Testis (tissue), 2 donors: Measurements from ENCODE around the gene RBM3.

ENCODE experiments used
- POLR2A ChIP-seq: fragments of 450-650 bp; IDR thresholded peaks from one replicate; pipeline ENCODE4 v1.6.1; 2017; ENCODE audit warnings: antibody characterized with exemption, mild to moderate bottlenecking, moderate library complexity
- TF ChIP-seq, protein P1 (sequence below), 3 experiments: fragments of 450-650 bp in 2 of 3; fragments of 200-600 bp in 1 of 3; sonication (generic) in 1 of 3; IDR thresholded peaks; one replicate each; pipeline ENCODE4 v1.5.1; 2016 to 2019; ENCODE audit warnings: antibody characterized with exemption in 3 of 3, mild to moderate bottlenecking in 2 of 3, moderate library complexity in 1 of 3

DNA sequence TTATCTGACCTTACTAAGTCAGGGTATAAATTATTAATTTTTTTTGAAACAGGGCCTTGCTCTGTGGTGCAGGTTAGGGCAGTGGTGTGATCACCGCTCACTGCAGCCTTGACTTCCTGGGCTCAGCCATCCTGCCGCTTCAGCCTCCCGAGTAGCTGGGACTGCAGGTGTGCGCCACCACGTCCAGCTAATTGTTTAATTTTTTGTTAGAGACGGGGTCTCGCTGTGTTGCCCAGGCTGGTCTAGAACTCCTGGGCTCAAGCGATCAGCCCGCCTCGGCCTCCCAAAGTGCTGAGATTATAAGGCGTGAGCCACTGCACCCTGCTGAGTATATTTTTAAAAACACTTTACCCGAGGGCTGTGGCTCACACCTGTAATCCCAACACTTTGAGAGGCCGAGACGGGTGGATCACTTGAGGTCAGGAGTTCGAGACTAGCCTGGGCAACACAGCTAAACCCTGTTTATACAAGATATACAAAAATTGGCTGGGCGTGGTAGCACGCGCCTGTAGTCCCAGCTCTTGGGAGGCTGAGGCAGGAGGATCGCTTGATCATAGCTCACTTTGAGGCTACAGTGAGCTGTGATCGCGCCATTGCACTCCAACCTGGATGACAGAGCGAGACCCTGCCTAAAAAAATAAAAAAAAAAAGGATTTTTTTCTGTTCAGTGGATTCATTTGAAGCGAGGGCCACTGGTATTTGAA, 35.5 kb upstream of the RBM3 start:
- TF ChIP-seq, protein P1, sequence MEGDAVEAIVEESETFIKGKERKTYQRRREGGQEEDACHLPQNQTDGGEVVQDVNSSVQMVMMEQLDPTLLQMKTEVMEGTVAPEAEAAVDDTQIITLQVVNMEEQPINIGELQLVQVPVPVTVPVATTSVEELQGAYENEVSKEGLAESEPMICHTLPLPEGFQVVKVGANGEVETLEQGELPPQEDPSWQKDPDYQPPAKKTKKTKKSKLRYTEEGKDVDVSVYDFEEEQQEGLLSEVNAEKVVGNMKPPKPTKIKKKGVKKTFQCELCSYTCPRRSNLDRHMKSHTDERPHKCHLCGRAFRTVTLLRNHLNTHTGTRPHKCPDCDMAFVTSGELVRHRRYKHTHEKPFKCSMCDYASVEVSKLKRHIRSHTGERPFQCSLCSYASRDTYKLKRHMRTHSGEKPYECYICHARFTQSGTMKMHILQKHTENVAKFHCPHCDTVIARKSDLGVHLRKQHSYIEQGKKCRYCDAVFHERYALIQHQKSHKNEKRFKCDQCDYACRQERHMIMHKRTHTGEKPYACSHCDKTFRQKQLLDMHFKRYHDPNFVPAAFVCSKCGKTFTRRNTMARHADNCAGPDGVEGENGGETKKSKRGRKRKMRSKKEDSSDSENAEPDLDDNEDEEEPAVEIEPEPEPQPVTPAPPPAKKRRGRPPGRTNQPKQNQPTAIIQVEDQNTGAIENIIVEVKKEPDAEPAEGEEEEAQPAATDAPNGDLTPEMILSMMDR (IDR thresholded peaks at IDR 0.05), result no peak
- TF ChIP-seq POLR2A, result no peak
